Upper lobe of right lung (tissue), 1 donor: ENCODE results near the gene TSPAN16. TPM values are rescaled to one million over a fixed set of nuclear protein-coding genes. Genes with fewer than 3 reads are reported as not detected.

Experiments
- ATAC-seq: fragments of 200-7000 bp; cut with Tn5 transposase; one replicate; pipeline ENCODE4 v1.9.1; 2020; ENCODE audit warnings: mild to moderate bottlenecking, moderate library complexity
- DNase-seq: peaks from one replicate; pipeline ENCODE4 v3.0.0-alpha.2; 2020
- H3K27ac ChIP-seq: fragments of 200-600 bp; one replicate; pipeline ENCODE4 v1.8.0; 2022
- H3K27me3 ChIP-seq: fragments of 200-600 bp; one replicate; pipeline ENCODE4 v1.8.0; 2022; ENCODE audit warnings: mild to moderate bottlenecking
- H3K36me3 ChIP-seq: fragments of 200-600 bp; one replicate; pipeline ENCODE4 v1.8.0; 2022
- H3K4me1 ChIP-seq: fragments of 200-600 bp; one replicate; pipeline ENCODE4 v1.8.0; 2022
- H3K4me3 ChIP-seq: fragments of 200-600 bp; one replicate; pipeline ENCODE4 v1.8.0; 2022; ENCODE audit warnings: mild to moderate bottlenecking
- H3K9me3 ChIP-seq: fragments of 200-600 bp; one replicate; pipeline ENCODE4 v1.8.0; 2022
- CTCF ChIP-seq: fragments of 200-600 bp; IDR thresholded peaks from one replicate; pipeline ENCODE4 v1.8.0; 2022; ENCODE audit warnings: antibody characterized with exemption
- intact Hi-C: fragments of 100-400 bp; cut with DNase I; formaldehyde crosslinking; loops from one replicate; pipeline ENCODE4 v1.11.0; 2022
- long read RNA-seq: library from polyadenylated mRNA; unstranded; transcript quantifications from one replicate; pipeline ENCODE4 v2.0.0, GENCODE V29; 2021
- total RNA-seq: library from RNA; stranded (reverse); fragmentation: NEBNext Ultra II Directional; extraction: Animal tissue kit (Norgen Biotek cat#: 25700); gene quantifications from one replicate; pipeline ENCODE4 v1.2.1, GENCODE V29; 2021
- donor health status: DM: no; HTN: yes; CAD: no; lungs with severe emphysema.

Gene TSPAN16, protein sequence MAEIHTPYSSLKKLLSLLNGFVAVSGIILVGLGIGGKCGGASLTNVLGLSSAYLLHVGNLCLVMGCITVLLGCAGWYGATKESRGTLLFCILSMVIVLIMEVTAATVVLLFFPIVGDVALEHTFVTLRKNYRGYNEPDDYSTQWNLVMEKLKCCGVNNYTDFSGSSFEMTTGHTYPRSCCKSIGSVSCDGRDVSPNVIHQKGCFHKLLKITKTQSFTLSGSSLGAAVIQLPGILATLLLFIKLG
- total RNA-seq = not detected
- long read RNA-seq, partial matches to known transcripts = 0 of 9 reads
- long read RNA-seq, other reads (novel, unspliced or antisense) = 9 of 9 reads

DNA sequence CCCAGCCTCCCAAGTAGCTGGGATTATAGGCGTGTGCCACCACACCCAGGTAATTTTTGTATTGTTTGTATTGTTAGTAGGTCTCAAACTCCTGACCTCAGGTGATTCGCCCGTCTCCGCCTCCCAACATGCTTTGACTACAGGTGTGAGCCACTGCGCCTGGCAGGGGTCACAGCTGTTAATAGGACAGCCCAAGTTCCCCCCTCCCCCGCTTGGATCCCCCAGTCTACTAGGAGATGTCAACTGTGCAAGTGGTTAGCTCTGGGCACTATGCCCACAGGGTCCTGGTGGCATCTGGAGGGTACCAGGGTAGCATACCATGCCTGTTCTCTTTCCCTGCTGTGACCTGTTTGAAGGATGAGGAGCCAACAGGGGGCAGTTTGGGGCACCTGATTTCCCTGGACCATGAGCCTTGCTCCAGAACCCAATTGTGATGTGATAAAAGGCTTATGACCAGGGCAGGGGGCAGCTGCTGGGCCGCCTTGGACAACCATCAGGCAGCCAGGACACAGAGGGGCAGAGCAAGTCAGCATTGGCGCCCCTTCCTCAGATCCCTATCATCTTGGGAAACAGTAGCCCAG is at the start of gene TSPAN16:
Gene TSPAN16, plus strand, starts transcription at position 496 of the 581 bp plus-strand sequence. CDS start 138 bp downstream, outside the sequence.
- no peak for DNase-seq
- H3K27me3 ChIP-seq = no peaks in the 10 kb centered on the region
- no peak within 1 kb of the TSS for H3K4me3 ChIP-seq
- no peaks in the 10 kb centered on the region for H3K9me3 ChIP-seq
- H3K27ac ChIP-seq = no peak within 1 kb of the TSS
- ATAC-seq = no peak
- intact Hi-C loops = no loop called here
- no peaks in the 10 kb centered on the region for H3K36me3 ChIP-seq
- TF ChIP-seq CTCF = no peak
- H3K4me1 ChIP-seq = peaks cover 5% of the 10 kb centered on the region

DNA sequence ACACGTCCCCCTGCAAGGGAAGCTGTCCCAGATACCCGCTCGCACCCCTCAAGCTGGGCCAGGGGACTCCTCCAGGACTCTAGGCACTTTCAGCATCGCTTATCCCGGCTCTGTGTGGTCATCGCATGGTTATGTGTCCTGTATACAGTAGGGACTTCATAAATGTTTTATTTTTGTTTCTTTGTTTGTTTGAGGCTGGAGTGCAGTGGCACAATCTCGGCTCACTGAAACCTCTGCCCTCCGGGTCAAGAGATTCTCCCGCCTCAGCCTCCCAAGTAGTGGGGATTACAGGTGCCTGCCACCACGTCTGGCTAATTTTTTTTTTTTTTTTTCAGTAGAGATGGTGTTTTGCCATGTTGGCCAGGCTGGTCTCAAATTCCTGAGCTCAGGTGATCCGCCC is 49.0 kb upstream of the TSPAN16 start:
- Histone ChIP-seq H3K4me1 (peaks cover 21% of the 10 kb centered on the region), H3K27me3 (no peaks in the 10 kb centered on the region), H3K36me3 (peaks cover 59% of the 10 kb centered on the region), H3K27ac (peak overlapping the region; percentile 73), H3K9me3 (no peaks in the 10 kb centered on the region), H3K4me3 (no peak overlapping the region)
- ATAC-seq (no peak), DNase-seq (no peak)
- intact Hi-C loops = no loop called here
- no peak for TF ChIP-seq CTCF

DNA sequence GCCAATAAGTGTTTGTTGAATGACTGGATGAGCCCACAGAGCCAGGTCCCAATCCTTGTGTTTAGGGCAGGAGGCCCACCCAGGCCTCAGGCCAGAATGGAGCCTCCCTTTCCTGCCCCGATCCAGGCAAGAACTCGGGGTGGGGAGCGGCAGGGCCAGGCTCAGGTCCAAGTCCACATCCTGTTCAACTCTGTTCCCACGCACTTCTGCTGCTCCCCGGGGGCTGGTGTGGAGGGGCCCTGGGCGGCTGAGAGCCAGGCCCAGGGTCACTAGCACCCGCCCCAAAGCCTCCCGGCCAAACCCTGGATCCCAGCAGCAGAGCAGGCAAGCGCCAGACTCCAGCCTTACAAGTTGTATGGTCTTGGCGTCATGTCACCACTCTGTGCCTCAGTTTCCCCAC is 48.6 kb upstream of the TSPAN16 start:
- intact Hi-C loops = no loop called here
- no peaks in the 10 kb centered on the region for H3K27me3 ChIP-seq
- ATAC-seq (peak; percentile 45), DNase-seq (peak; percentile 67)
- no peaks in the 10 kb centered on the region for H3K9me3 ChIP-seq
- H3K4me3 ChIP-seq = no peak overlapping the region
- TF ChIP-seq CTCF = no peak
- H3K36me3 ChIP-seq = peaks cover 59% of the 10 kb centered on the region
- peaks cover 23% of the 10 kb centered on the region for H3K4me1 ChIP-seq
- peak overlapping the region; percentile 73 for H3K27ac ChIP-seq

DNA sequence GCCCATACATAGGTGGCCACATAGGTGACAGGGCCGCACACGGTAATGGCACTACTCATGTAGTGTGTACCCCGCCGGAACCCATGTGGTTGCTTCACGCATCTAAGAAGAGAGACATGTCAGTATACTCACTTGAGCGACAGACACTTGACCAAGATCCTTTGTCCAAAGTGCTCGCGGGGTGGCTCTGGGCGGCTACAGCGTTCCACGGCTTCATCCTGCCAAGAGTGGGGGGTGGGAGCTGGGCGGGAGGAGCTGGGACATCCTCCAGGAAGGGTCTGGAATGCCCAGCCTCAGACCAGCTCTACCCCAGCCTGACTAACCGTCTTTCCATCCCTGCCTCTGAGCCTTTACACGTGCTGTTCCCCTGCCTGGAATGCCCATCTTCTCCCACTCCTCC is 48.0 kb upstream of the TSPAN16 start:
- ATAC-seq (no peak), DNase-seq (no peak)
- H3K27me3 ChIP-seq = no peaks in the 10 kb centered on the region
- no peak overlapping the region for H3K4me3 ChIP-seq
- H3K27ac ChIP-seq = peak overlapping the region; percentile 73
- peaks cover 60% of the 10 kb centered on the region for H3K36me3 ChIP-seq
- intact Hi-C loops = no loop called here
- H3K9me3 ChIP-seq = no peaks in the 10 kb centered on the region
- H3K4me1 ChIP-seq = peaks cover 23% of the 10 kb centered on the region
- no peak for TF ChIP-seq CTCF

GRCh38 chr19:11248852-11249251 is 47.1 kb upstream of the TSPAN16 start:
- H3K27ac ChIP-seq = no peak overlapping the region
- H3K4me1 ChIP-seq = peaks cover 26% of the 10 kb centered on the region
- ATAC-seq (no peak), DNase-seq (no peak)
- intact Hi-C loops = no loop called here
- peaks cover 60% of the 10 kb centered on the region for H3K36me3 ChIP-seq
- H3K9me3 ChIP-seq = no peaks in the 10 kb centered on the region
- H3K27me3 ChIP-seq = no peaks in the 10 kb centered on the region
- no peak for TF ChIP-seq CTCF
- no peak overlapping the region for H3K4me3 ChIP-seq
